Measurements from ENCODE around the gene GBE1.
"Not testable (repeated sequence)": the region's sequence is repeated elsewhere in the genome, so short reads cannot be mapped to it uniquely, and the experiment has no call there.

The GBE1 gene

DNA sequence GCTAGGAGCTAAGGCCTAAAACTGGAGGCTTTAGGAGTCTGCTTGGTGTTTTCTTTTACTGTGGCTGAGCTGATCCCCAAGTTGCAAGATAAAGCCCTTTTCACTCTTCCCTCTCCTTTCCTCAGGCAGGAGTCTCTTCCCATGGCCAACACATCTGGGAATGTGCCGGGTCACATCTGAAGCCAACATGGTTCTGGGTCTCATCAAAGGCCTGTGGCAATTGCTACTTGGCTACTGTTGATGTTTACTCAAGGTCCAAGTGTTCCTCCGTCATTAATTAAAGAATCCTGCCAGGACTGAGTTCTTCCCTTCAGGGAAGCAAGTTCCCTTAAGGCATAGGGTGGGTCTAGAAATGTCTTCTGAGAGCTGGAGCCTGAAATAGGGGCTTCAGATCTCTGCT, 230.2 kb downstream of the GBE1 start:
- no peak for DNase-seq (ENCODE audit: low spot score)

DNA sequence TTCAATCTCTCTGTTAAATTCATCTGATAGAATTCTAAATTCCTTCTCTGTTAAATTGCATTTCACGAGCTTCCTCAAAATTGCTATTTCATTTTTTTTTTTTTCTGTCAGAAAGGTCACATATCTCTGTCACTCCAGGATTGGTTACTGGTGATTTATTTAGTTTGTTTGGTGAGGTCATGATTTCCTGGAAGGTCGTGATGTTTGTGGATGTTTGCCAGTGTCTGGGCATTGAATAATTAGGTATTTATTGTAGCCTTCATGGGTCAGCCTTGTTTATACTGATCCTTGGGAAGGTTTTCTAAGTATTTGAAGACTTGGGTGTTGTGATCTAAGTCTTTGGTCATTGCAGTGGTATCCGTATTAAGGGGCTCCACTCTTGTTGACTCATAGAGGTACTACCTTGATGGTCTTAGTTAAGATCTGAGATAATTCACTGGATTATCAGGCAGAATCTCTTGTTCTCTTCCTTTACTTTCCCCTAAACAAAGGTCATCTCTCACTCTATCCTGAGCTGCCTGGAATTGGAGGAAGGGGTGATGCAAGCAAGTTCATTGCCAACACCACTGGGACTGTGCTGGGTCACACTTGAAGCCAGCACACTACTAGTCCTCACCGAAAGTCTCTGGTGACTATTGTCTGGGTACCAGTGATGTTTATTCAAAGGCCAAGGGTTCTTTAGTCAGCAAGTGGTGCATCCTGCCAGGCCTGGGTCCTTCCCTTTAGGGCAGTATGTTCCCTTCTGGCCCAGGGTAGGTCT, 231.1 kb downstream of the GBE1 start:
- DNase-seq (ENCODE audit: low spot score) = no peak

DNA sequence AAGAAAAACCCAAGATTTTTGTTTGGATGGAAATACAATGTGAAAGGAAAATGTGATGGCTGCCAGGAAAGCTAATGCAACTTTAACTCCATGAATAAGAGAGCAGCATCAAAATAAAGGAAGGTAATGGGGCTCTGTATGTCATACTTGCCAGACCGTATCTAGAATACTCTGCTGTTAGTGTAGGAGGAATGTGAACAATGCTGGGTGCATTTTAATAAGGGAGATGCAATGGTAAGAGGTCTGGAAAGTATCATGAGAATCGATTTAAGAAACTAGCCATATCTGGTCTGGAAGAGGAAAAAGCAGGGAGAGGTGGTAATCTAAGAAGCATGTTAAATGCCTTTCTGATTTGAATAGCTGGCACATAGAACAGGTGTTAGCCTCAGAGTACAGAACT, 239.6 kb downstream of the GBE1 start:
- no peak for DNase-seq (ENCODE audit: low spot score)

DNA sequence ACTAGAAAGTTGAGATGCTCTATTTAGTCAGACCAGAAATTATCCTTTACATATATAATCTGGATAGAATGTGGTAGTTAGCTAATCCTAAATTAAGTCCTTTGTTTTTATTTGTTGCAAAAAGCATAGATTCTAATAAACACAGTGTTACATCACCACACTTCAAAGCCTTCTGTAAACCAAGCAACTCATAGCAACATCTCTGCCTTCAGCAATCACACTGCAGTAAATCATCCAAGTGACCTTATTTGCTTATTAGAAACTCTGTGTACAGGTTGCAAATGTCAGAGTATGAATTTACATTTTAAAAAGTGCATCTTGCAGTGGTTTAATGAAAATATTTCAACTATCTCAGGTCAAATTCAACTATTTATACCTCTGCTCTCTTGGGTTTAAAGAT, 242.5 kb downstream of the GBE1 start:
- no peak for DNase-seq (ENCODE audit: low spot score)

DNA sequence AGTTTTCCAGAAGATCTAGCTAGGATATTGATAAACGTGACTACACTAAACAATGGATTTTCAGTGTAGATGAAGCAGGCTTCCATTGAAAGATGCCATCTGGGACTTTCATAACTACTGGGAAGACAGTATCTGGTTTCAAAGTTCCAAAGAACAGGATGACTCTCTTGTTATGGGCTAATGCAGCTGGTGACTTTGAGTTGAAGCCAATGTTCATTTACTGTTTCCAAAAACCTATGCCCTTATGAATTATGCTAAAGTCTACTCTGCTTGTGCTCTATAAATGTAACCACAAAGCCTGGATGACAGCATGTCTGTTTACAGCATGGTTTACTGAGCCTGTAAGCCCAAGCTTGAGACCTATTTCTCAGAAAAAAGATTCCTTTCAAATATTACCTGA, 245.4 kb downstream of the GBE1 start:
- DNase-seq (ENCODE audit: low spot score) = no peak

DNA sequence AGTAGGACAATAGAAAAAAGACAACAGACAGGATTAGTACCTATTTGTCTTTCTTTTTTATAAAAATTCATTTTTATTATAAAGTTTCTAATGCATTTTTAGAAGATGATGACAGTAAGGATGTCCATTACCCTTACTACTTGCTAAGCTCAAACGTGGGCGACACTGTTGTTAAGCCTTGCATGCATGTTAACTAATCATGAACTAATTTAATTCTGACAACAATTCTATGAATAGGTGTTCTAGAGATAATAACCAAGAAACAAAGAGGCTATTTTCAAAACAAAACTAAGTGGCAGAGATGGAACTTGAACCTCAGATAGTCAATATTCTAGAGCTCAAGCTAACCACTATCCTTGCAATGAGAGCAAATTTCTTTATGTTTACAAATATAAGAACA, 247.9 kb downstream of the GBE1 start:
- DNase-seq (ENCODE audit: low spot score) = no peak

DNA sequence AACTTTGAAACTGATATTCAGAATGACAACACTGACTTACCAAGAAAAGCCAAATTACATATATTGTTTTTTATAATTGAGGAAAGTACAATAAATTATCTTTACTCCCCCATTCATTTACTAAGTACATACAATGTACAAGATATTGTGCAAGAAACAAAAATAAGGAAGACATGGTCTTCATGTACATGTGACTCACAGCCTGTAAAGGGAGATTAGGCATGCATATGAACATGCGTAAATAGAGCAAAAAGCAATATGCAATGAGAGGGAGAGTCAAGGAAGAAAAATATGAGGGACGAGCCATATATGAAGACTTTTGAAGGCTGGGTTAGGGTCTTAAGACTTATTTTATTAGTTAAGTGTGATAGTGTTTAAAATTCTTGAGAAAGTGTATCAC, 258.4 kb downstream of the GBE1 start:
- DNase-seq (ENCODE audit: low spot score) = no peak

DNA sequence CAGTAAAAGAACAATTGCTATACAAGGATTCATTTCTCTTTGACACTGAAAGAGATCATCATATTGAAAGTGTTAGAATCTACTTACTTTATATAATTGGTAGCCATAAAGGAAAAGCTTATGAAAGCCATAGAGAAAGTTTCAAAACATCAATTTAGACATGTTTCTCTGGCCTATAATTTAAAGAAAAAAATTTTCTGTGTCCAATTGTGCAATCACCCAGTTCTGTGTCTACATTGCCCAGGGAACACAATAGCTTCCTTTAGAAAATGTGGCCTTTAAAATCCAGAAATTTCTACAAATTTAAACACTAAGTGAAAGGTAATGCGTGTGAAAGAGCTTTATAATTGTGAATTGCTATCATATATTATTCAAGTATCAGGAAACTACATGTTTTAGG, 259.2 kb downstream of the GBE1 start:
- no peak for DNase-seq (ENCODE audit: low spot score)

DNA sequence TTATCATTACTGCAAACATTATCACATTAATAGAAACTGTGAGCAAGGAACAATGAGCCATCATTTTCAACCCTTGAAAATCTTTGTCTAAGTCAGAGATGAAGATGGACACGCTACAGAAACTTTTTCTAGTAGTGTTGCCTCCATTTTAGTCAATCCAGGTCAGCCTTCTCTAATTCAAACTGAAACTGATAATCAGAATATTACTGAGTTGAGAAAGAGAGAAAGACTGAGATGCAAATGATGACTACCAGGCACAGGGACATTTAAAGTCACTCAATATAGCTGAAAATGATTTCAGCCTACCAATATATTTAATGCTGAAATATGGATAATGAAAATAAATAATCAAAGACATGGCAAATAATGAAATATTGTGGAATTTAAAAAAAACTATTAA, 261.4 kb downstream of the GBE1 start:
- no peak for DNase-seq (ENCODE audit: low spot score)

DNA sequence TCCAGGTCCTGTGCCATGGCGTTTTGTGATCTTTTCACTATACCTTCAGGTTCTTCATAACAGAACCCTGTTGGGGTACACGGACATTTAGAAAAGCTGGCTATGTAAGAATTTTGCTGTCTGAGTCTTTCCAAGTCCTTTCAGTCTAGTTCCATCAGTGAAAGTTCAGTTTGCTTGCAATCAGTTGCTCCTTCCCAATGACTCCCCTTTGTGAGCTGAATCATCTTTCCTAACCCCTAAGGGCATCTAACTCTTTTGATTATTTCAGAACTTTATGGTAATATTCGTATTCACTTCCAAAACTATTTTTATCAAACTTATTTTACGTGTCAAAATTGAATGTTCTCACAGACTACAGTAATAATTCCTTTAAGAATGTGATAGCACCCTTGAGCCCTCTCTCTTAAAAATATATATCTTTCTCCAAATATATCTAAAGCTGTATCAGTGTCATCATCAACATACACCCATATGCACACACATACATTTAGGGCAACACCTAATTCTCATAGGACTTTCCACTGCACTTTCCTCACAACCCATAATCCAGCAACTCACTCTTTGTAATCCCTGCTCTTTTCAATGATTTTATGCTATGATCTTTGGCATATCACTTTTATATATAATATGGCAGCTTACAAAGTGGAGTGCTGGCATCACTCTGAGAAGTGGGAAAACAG, 263.7 kb downstream of the GBE1 start:
- no peak for DNase-seq (ENCODE audit: low spot score)

DNA sequence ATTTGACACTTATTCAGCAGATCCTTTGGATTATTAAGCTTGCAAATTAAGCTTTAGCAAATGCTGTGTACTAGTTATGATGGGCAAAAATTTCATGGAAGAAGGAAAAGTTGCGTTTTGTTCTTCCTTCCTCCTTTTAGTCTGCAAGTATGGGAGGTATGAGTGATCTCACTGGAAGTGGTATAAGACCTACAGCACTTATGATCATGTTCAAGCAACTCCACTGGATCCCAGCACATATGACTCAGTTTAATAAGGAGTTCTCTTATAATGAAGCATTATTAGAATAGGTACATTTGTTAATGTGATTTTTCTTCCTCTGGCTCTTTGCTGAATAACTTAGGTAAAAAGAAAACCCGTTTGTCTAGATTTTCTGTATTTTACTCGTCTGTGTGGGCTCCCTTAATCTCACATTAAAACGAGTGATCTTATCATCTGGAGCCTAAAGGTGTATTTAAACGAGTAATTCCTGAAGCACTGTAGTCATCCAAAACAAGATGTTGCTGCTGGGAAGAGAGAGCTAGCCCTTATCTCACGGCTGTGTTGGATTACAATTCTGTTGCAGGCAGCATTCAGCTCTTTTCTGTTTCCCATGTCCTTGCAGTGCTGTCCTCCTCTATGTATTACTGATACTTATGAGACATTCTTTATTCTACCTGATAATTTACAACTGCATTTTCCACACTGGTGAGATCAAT, 264.9 kb downstream of the GBE1 start:
- DNase-seq (ENCODE audit: low spot score) = no peak

DNA sequence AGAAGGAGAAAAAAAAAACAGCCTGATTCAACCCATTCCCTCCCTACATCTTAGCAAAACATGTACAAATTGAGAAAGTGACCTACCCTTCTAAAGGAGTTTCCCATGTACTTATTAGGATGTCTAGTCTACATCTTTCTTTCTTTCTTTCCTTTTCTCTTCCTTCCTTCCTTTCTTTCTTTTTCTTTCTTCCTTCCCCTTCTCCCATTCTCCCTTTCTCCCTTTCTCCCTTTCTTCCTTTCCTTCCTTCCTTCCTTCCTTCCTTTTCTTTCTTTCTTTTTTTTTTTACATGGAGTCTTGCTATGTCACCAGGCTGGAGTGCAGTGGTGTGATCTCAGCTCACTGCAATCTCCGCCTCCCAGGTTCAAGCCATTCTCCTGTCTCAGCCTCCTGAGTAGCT, 269.0 kb downstream of the GBE1 start:
- not testable (repeated sequence) for DNase-seq (ENCODE audit: low spot score)

DNA sequence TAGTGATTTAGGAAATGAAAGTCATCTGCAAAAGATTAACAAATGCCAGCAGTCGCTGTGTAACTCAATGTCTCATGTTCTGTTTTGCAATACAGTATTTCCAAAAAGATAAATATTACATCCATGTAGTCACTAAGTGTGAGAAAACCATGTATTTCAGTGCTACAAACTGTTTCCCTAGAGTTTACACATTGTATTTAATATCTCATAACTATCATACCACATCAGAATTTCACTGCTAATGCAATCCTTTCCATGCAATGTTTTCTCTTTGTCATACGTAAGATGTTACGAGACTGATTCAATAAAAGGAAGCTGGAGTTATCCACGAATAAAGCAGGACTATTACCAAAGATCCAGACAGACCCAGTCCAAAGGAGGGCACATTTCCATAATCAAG, 269.4 kb downstream of the GBE1 start:
- DNase-seq (ENCODE audit: low spot score) = no peak

DNA sequence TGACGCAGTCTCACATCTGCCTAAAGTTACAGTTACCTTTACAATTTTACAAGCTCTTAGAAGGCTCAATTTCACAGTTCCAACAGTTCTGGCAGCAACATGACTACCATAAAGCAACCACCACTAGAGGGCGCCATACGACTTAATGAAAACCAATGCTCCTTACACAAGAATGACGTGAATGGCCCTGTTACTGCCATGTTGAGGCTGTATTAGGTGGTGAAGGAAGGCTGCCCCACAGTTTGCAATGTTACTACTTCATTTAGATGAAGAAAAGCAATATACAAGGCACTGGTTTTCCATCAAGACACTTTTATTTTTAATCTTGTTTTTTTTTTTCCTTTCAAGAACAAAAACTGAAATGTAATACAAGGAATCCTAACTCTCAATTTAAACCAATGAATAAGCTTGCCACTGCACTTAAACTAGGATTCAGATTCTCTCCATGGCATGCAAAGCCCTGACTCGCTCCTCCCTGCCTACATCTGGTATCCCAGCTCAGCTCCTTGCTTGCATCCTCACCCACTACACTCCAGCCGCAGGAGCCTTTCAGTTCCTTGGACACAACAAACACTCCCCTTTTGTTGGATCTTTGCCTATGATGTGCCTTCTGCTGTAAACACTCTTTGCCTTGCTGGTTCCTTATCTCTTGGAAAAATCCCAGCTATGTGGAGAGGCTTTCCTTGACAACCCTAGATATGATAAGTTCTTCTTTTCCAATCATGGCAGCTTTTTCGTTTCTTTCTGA, 270.7 kb downstream of the GBE1 start:
- DNase-seq (ENCODE audit: low spot score) = peak; percentile 78

DNA sequence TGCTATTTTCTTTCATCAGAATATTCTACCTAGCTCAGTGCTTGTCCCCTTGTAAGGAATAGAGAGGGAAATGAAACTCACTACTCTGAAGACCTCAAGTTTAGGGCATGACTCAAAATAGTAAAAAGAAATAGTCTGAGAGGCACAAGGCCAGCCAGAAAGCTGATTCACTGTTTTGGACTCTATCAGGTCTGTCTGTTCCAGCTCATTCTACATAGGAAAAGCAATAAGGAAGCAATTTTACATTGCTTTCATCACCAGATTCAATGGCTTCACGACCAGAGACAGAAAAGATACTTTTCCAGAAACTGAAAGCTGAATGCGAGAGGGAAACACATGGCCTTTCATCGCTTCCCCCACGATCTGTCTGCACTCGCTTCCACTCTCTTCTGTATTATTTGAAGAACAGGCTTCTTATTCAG, 276.0 kb downstream of the GBE1 start:
- DNase-seq (ENCODE audit: low spot score) = peak; percentile 6

DNA sequence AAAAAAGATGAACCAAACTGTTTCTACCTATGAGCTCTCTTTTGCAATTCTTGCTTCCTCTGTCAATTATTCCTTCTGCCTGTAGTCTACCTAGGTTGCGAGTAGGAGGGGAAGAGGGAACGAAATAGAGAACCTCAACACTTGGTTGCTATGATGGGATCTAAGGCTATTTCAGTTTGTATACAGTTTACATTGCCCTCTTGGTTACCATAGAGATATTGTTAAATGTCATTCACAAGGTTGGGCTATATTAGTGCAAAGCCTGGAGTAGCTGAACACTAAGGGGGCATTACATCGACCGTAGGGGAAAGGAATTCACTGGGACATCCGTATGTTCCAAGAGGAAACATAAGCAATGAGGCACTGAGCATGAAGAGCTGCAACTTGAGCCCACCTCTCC, 276.9 kb downstream of the GBE1 start:
- DNase-seq (ENCODE audit: low spot score) = no peak

DNA sequence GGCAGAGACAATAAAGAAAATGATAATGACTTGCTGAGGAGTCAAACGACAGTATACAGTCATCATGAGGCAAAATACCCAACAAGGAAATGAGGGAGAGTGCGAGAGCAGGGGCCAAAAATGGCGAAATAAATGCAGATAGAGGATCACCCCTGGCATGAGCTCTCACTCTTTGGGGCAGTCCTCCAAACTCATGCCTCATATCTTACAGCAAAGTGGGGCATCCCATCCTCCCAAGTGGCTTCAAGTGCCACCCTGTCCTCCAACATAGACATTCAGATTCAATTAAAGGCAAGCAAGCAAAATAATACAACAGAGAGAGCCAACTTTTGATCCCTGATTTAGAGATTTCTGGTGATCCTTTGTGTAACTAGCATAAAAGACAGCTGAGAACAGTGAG, 278.4 kb downstream of the GBE1 start:
- DNase-seq (ENCODE audit: low spot score) = no peak

DNA sequence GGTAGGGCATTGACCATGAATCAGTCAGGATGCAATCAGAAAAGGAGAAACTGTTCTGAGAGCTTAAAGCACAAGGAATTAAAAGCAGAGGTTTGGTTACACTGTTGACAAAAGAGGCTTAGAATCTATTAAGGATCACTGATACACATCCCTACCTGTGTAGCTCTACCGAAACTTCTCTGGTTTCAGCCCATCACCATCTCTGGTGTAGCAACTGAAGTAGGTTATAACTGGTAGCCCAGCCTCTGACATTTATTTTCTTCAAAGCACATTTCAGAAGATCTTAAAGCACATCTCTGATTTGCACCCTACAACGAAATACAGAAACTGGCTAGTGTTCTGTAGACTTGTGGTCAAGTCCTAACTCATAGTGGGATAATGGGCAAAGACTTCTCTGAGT, 283.7 kb downstream of the GBE1 start:
- no peak for DNase-seq (ENCODE audit: low spot score)

DNA sequence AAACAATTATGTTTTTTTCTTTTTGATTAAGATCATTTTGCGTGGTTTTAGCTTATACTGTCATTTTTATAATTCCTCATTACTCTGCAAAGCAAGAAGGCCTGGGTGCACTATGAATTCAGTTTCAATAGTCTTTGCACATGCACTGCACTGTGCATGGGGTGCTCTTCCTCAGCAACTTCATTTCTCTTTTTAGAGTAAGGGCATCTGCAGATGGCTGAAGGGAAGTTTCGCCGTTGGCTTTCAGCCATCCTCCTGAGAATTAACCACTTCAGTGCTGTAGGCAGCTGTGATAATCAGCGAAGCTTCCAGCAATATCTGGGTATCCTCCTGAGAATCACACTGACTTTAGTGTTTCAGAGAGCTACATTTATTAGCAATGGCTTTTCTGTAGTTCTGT, 284.8 kb downstream of the GBE1 start:
- no peak for DNase-seq (ENCODE audit: low spot score)

DNA sequence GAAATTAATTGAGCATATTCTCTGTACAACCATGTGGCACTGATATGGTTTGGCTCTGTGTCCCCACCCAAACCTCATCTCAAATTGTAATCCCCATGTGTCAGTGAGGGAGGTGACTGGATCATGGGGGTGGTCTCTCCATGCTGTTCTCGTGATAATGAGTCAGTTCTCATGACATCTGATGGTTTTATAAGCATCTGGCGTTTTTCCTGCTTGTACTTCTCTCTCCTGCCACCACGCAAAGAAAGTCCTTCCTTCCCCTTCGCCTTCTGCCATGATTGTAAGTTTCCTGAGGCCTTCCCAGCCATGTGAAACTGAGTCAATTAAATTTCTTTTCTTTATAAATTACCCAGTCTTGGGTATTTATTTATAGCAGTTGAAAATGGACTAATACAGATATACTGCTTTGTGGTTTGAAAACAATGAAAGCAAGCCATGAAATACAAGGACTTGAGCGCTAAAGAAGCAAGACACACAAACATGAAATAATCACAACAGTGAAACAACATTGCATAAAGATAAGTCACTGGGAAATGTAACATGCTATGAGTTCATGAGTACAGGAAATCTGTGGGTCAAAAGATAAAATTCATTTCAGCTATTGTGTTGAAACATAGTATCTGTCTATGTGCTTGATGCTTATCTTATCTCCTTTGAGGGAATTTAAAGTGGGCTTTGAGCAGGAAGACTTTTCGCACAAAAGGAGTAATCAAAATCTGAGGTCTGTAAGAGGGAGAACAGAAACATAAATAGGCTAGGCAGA, 288.7 kb downstream of the GBE1 start:
- no peak for DNase-seq (ENCODE audit: low spot score)

DNA sequence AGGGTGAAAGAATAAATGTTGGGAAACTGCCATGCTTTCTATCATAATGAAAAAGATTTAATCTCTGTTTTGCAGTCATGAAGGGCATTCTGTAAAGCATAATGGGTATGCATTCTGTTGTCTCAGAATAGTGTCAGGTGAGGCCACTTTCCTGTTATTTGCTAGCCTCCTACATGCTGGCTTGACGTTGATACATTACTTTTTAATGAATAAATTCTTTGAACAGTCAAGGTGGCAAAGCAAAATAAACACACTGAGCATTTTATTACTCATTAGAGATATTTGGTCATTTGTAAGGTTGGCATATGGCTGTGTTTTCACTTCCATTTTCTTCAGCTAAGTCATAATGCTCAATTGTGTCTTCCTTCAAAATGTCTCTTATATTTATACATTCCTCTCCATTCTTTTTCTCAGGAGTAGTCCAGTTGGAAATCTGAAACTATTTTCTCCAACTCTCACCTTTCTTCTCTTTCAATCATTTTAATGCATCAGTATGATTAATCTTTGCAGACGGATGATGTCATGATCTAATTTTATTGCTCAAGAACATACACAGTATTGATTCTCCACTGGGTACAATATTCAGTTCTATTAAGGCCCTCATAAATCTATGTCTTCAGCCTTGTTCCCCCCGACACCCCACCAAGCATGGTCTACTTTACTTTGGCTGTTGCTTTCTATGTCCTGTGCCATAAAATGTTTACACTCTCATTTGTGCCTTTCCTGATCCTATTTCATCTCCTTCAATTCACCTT, 290.7 kb downstream of the GBE1 start:
- DNase-seq (ENCODE audit: low spot score) = no peak
